NCI-H2107 (cell line): ENCODE data around the gene STRN.
A peak's percentile ranks its signal among the peaks of the same experiment; 100 is the strongest.
"Not testable (repeated sequence)": the region's sequence is repeated elsewhere in the genome, so short reads cannot be mapped to it uniquely, and the experiment has no call there.

ENCODE experiments used
- DNase-seq: peaks from one replicate; lab custom pipeline; 2025; lab: John Stamatoyannopoulos, UW

The STRN gene

GRCh38 chr2:36966370-36967235 lies at the start of gene STRN:
STRN (minus strand) TSS chr2:36966536; CDS start chr2:36966463, 73 bp downstream.
- DNase-seq = peak; percentile 87

DNA sequence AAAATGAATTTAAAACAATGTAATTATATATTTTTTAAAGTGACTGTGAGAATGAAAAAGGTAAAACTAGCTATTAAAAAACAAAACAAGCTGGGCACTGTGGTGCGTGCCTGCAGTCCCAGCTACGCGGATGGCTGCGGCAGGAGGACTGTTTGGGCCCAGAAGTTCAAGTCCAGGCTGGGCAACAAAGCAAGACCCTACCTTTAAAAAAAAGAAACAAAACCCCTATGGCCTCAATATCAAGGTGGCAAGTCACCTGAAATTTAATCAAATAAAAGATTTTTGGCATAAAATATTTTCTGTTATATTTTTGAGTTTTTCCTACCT lies 46.9 kb upstream of the STRN start:
- no peak for DNase-seq

DNA sequence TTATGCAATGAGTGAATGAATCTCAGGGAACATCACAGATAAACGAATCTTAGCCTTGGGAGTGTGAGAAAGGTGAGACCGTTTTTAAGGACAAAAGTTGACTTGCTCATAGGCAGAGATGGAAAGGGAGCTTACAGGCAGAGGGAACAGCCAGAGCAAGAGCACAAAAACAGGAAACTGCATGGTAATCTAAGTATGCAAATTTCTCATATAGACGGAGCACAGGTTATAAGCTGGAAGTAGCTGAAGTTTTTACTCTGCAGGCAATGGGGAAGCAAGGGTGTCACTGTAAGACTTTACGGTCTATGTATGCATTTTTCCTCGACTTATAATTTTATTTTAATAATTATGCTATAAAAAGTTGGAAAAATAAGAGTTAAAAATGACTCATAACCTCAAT lies 44.8 kb upstream of the STRN start:
- no peak for DNase-seq

- peak; percentile 1 for DNase-seq
Observed at GRCh38 chr2:37005118-37005868, 39.0 kb upstream of the STRN start.

DNA sequence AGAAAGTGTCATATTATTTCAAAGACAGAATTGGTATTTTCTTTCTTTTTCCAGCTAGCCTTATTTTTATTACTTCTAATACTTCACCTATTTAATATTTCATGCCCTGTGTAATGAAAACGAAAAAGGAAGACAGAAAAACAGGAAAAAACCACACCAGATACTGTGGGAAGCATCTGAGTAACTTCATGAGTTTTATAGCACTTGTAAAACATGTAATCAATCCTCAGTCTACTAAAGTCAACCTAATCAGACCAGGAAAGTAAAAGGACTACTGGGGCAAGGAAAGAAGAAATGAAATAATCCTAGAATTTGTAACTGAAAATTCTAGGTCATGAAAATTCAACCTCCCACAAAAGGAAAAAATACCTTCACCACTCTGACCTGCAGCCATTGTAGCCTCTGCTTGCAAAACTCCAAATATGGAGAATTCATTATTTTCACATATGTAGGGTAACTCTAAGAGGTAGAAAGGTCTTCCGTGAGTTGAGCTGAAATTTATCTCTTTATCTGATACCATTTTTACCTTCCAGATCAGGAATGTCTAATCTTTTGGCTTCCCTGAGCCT lies 34.7 kb upstream of the STRN start:
- no peak for DNase-seq

DNA sequence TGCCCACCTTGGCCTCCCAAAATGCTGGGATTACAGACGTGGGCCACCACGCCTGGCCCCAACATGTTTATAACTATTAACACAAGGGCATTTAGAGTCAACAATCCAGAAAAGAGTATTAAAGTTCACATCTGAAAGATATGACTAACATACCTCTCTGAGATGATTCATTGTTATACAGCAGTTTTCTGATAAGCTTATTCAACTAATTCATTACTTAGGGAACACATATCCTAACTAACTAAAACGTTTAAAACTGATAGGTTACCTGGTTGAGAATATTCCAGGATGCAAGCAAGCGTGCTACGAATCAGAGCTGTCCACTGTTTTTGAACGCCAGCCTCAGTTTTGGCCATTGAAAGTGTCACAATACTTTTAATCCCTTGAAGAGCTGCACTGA lies 34.0 kb upstream of the STRN start:
- DNase-seq = no peak

DNA sequence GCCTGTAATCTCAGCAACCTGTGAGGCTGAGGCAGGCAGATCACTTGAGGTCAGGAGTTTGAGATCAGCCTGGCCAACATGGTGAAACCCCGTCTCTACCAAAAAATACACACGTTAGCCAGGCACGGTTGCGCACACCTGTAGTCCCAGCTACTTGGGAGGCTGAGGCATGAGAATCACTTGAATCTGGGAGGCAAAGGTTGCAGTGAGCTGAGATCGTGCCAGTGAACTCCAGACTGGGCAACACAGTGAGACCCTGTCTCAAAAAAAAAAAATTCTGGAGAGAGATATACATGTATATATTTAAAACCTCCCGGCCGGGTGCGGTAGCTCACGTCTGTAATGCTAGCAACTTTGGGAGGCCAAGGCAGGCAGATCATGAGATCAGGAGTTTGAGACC lies 33.1 kb upstream of the STRN start:
- not testable (repeated sequence) for DNase-seq

- no peak for DNase-seq
Observed at GRCh38 chr2:36993841-36994620, 27.7 kb upstream of the STRN start.

DNA sequence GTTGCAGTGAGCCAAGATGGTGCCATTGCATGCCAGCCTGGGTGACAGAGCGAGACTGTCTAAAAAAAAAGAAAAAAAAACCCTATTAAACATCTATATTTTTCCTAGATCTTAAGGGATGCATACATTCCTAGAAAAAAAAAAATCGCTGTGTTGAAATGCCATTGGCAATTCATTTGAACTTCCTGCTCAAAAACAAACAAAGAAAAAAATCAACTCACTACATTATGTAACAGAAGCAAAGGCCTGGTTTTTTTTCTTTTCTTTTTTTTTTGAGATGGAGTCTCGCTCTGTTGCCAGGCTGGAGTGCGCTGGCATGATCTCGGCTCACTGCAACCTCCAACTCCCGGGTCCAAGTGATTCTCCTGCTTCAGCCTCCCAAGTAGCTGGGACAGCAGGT lies 21.7 kb upstream of the STRN start:
- DNase-seq = no peak

DNA sequence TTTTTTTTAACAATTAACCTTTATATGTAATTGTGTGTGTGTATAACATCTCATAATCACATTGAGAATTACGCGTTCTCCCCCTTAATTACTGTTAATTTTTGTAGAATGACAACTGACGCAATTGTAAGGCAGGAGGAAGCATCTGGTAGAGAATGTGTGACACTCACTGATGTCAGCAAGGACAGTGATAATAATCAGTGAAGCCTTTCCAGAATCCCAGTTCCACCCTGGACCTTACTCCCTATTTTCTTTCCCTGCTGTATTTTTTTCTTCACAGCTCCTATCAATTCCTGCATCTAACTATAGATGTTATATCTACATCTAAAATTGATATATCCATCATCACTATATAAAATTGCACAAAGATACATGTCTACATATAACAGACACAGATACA lies 16.1 kb upstream of the STRN start:
- no peak for DNase-seq

- no peak for DNase-seq
Observed at GRCh38 chr2:36981911-36982310, 15.6 kb upstream of the STRN start.

DNA sequence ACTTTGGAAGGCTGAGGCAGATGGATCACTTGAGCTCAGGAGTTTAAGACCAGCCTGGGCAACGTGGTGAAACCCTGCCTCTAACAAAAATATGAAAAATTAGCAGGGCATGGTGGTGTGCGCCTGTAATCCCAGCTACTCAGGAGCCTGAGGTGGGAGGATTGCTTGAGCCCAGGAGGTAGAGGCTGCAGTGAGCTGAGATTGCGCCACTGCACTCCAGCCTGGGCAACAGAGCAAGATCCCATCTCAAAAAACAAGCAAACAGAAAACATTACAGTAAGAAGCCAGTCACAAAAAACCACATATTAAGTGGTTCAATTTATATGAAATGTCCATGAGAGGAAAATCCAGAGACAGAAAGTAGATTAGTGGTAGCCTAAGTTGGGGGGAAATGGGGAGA lies 12.7 kb upstream of the STRN start:
- DNase-seq = not testable (repeated sequence)

- DNase-seq = no peak
Observed at GRCh38 chr2:36976065-36976464, 9.7 kb upstream of the STRN start.

DNA sequence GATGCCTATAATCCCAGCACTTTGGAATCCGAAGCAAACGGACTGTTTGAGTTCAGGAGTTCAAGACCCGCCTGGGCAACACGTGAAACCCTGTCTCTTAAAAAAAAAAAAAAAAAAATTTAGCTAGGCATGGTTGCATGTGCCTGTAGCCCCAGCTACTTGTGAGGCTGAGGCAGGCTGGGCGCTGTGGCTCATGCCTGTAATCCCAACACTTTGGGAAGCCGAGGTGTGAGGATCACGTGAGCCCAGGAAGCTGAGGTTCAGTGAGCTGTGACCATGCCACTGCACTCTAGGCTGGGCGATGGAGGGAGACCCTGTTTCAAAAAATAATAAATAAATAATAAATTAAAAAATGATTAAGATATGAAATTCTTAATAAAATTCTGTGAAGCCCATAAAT lies 9.0 kb upstream of the STRN start:
- DNase-seq = no peak

DNA sequence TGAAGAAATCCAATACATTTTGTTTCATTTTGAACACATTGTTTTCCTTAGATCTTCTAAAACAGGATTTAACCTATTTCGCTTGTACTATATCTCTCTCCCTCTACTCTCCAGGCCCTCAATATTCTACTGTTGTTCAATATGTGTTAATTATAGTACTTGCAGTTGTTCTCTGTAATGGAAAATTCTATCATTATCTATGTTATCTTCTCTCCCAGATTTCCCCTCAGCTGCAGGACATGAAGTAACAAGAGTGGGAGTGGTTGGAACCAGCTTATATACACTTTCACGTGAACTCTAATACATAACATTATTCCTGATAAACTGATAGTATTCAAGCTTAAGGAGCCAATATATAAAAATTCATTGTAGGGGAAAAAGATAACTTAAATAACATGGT lies 7.0 kb upstream of the STRN start:
- no peak for DNase-seq

- DNase-seq = no peak
Observed at GRCh38 chr2:36971990-36972389, 5.7 kb upstream of the STRN start.

- no peak for DNase-seq
Observed at GRCh38 chr2:36967236-36967876, 1.0 kb upstream of the STRN start.

GRCh38 chr2:36965751-36966369 lies 476 bp downstream of the STRN start:
- DNase-seq = no peak

DNA sequence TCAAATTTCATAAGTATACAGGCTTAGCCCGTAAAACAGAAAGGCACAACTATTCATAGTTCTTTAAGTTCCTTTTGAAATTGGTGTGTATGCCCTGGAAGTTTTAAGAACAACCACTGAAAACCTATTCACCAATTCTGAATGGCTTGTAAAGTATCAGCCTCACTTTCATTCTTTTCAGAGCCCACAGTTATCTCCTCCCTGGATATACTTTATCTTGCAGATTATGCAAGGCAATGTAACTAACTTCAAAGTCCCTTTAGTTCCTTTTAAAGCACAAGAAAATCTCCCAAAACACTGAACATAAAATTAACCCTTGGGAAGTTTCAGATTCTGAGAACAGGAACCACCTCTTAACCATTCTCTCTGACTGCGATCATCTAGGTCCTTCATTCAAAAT lies 1.1 kb downstream of the STRN start:
- no peak for DNase-seq

DNA sequence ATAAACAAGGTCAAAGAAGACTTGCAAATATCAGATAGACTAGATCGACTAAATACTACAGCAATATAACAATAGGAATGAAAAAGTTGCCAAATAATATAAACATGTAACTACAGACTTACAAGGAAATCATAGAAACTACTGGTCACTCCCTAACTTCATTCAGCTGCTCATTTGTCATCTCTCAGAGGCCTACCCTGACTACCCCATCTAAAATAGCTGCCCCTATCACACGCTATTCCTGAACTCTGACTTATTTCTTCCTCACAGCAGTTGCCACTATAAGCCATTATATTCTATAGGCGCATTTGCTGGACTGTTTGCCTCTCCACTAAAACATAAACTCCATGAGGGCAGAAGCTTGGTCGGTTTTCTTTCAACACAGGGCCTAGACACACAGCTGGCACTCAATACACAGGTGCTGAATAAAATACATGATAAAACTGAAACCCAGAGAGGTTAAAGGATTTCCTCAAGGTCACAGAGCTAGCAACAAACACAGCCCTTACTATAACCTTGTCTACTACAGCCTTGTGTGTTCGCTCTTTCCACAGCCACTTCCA lies 1.8 kb downstream of the STRN start:
- no peak for DNase-seq

- no peak for DNase-seq
Observed at GRCh38 chr2:36963734-36964133, 2.6 kb downstream of the STRN start.
